ENCODE results near the gene AGRN. TPM values are rescaled to one million over a fixed set of nuclear protein-coding genes. Genes with fewer than 3 reads are reported as not detected.

The AGRN gene
- total RNA-seq, 1 experiment from 2014 or later = 184 TPM

- peaks cover 20% of the 10 kb centered on the region for H3K36me3 Mint-ChIP-seq
- no peak overlapping the region for H3K27ac Mint-ChIP-seq
- peaks cover 6% of the 10 kb centered on the region for H3K9me3 Mint-ChIP-seq
- ChIA-PET CTCF (interaction anchor here (0.7 to 2.0 kb wide), 4 partner anchors 13 to 106 kb away, joined by 3 to 7 read pairs (median 4); no protein-coding TSS in a partner anchor), POLR2A (interaction anchor here (0.7 kb wide), 1 partner anchor 10 kb away, joined by 3 read pairs; no protein-coding TSS in a partner anchor)
- DNase-seq (ENCODE audit: low spot score) = no peak
- ATAC-seq = peak; percentile 11; the same call in 1 of the 2 replicates
- H3K27me3 Mint-ChIP-seq (ENCODE audit: low read depth) = no peaks in the 10 kb centered on the region
- no peak overlapping the region for H3K4me3 Mint-ChIP-seq
- H3K4me1 Mint-ChIP-seq = no peaks in the 10 kb centered on the region
- TF ChIP-seq CTCF (IDR thresholded peaks at IDR 0.05) = no peak
- TF ChIP-seq NFATC4 (CRISPR knock-in tag; IDR thresholded peaks at IDR 0.05) = no peak
- TF ChIP-seq TCF7 (CRISPR knock-in tag; IDR thresholded peaks at IDR 0.05; ENCODE audit: low read depth) = no peak
- TF ChIP-seq NR1H2 (CRISPR knock-in tag; IDR thresholded peaks at IDR 0.05) = no peak
- no peak for TF ChIP-seq PREB (CRISPR knock-in tag; IDR thresholded peaks at IDR 0.05; ENCODE audit: borderline replicate concordance)
- TF ChIP-seq, protein P1, sequence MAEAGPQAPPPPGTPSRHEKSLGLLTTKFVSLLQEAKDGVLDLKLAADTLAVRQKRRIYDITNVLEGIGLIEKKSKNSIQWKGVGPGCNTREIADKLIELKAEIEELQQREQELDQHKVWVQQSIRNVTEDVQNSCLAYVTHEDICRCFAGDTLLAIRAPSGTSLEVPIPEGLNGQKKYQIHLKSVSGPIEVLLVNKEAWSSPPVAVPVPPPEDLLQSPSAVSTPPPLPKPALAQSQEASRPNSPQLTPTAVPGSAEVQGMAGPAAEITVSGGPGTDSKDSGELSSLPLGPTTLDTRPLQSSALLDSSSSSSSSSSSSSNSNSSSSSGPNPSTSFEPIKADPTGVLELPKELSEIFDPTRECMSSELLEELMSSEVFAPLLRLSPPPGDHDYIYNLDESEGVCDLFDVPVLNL (CRISPR knock-in tag; IDR thresholded peaks at IDR 0.05; ENCODE audit: borderline replicate concordance, low read depth) = no peak
- TF ChIP-seq SP1 (CRISPR knock-in tag; conservative IDR thresholded peaks at IDR 0.05) = no peak
- no peak for TF ChIP-seq GABPB1 (CRISPR knock-in tag; IDR thresholded peaks at IDR 0.05)
- no peak for TF ChIP-seq JAZF1 (CRISPR knock-in tag; IDR thresholded peaks at IDR 0.05)
- TF ChIP-seq, protein P2, sequence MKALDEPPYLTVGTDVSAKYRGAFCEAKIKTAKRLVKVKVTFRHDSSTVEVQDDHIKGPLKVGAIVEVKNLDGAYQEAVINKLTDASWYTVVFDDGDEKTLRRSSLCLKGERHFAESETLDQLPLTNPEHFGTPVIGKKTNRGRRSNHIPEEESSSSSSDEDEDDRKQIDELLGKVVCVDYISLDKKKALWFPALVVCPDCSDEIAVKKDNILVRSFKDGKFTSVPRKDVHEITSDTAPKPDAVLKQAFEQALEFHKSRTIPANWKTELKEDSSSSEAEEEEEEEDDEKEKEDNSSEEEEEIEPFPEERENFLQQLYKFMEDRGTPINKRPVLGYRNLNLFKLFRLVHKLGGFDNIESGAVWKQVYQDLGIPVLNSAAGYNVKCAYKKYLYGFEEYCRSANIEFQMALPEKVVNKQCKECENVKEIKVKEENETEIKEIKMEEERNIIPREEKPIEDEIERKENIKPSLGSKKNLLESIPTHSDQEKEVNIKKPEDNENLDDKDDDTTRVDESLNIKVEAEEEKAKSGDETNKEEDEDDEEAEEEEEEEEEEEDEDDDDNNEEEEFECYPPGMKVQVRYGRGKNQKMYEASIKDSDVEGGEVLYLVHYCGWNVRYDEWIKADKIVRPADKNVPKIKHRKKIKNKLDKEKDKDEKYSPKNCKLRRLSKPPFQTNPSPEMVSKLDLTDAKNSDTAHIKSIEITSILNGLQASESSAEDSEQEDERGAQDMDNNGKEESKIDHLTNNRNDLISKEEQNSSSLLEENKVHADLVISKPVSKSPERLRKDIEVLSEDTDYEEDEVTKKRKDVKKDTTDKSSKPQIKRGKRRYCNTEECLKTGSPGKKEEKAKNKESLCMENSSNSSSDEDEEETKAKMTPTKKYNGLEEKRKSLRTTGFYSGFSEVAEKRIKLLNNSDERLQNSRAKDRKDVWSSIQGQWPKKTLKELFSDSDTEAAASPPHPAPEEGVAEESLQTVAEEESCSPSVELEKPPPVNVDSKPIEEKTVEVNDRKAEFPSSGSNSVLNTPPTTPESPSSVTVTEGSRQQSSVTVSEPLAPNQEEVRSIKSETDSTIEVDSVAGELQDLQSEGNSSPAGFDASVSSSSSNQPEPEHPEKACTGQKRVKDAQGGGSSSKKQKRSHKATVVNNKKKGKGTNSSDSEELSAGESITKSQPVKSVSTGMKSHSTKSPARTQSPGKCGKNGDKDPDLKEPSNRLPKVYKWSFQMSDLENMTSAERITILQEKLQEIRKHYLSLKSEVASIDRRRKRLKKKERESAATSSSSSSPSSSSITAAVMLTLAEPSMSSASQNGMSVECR (CRISPR knock-in tag; IDR thresholded peaks at IDR 0.05; ENCODE audit: borderline replicate concordance) = no peak
- TF ChIP-seq, protein P3, sequence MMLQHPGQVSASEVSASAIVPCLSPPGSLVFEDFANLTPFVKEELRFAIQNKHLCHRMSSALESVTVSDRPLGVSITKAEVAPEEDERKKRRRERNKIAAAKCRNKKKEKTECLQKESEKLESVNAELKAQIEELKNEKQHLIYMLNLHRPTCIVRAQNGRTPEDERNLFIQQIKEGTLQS (CRISPR knock-in tag; conservative IDR thresholded peaks at IDR 0.05) = no peak
- TF ChIP-seq, protein P4, sequence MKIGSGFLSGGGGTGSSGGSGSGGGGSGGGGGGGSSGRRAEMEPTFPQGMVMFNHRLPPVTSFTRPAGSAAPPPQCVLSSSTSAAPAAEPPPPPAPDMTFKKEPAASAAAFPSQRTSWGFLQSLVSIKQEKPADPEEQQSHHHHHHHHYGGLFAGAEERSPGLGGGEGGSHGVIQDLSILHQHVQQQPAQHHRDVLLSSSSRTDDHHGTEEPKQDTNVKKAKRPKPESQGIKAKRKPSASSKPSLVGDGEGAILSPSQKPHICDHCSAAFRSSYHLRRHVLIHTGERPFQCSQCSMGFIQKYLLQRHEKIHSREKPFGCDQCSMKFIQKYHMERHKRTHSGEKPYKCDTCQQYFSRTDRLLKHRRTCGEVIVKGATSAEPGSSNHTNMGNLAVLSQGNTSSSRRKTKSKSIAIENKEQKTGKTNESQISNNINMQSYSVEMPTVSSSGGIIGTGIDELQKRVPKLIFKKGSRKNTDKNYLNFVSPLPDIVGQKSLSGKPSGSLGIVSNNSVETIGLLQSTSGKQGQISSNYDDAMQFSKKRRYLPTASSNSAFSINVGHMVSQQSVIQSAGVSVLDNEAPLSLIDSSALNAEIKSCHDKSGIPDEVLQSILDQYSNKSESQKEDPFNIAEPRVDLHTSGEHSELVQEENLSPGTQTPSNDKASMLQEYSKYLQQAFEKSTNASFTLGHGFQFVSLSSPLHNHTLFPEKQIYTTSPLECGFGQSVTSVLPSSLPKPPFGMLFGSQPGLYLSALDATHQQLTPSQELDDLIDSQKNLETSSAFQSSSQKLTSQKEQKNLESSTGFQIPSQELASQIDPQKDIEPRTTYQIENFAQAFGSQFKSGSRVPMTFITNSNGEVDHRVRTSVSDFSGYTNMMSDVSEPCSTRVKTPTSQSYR (CRISPR knock-in tag; IDR thresholded peaks at IDR 0.05) = no peak
- no peak for TF ChIP-seq ELF4 (CRISPR knock-in tag; IDR thresholded peaks at IDR 0.05; ENCODE audit: low read depth)
- no peak for TF ChIP-seq NR3C1 (CRISPR knock-in tag; conservative IDR thresholded peaks at IDR 0.05; ENCODE audit: low read depth)
- TF ChIP-seq, protein P5, sequence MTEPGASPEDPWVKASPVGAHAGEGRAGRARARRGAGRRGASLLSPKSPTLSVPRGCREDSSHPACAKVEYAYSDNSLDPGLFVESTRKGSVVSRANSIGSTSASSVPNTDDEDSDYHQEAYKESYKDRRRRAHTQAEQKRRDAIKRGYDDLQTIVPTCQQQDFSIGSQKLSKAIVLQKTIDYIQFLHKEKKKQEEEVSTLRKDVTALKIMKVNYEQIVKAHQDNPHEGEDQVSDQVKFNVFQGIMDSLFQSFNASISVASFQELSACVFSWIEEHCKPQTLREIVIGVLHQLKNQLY (CRISPR knock-in tag; IDR thresholded peaks at IDR 0.05) = no peak
- no peak for TF ChIP-seq ETV6 (CRISPR knock-in tag; IDR thresholded peaks at IDR 0.05)
- TF ChIP-seq ZNF263 (CRISPR knock-in tag; IDR thresholded peaks at IDR 0.05; ENCODE audit: low read depth) = no peak
Observed at GRCh38 chr1:1050577-1051052, 30.7 kb downstream of the AGRN start.

Data from WTC11 (cell line).